Adrenal gland (tissue), 5 donors: ENCODE results near the gene NCR2.

Source experiments
- POLR2A ChIP-seq, 2 donors: fragments of 450-650 bp; IDR thresholded peaks; one replicate each; pipeline ENCODE4 v1.6.1; 2017; ENCODE audit warnings: antibody characterized with exemption in 2 of 2, mild to moderate bottlenecking in 2 of 2, moderate library complexity in 1 of 2
- TF ChIP-seq, protein P1 (sequence below), 6 experiments: fragments of 450-650 bp in 4 of 6; fragments of 200-600 bp in 2 of 6; sonication (generic) in 1 of 6; IDR thresholded peaks; 1 replicate in 5 of 6; 2 replicates in 1 of 6; pipeline versions ENCODE4 v1.5.1 to v1.8.0; 2016 to 2021; ENCODE audit warnings: antibody characterized with exemption in 6 of 6, mild to moderate bottlenecking in 2 of 6, moderate library complexity in 1 of 6
- donor health status: DM: no; HTN: no; CAD: no.

- TF ChIP-seq, protein P1, sequence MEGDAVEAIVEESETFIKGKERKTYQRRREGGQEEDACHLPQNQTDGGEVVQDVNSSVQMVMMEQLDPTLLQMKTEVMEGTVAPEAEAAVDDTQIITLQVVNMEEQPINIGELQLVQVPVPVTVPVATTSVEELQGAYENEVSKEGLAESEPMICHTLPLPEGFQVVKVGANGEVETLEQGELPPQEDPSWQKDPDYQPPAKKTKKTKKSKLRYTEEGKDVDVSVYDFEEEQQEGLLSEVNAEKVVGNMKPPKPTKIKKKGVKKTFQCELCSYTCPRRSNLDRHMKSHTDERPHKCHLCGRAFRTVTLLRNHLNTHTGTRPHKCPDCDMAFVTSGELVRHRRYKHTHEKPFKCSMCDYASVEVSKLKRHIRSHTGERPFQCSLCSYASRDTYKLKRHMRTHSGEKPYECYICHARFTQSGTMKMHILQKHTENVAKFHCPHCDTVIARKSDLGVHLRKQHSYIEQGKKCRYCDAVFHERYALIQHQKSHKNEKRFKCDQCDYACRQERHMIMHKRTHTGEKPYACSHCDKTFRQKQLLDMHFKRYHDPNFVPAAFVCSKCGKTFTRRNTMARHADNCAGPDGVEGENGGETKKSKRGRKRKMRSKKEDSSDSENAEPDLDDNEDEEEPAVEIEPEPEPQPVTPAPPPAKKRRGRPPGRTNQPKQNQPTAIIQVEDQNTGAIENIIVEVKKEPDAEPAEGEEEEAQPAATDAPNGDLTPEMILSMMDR (IDR thresholded peaks at IDR 0.05) = no peak
- no peak for TF ChIP-seq POLR2A (IDR thresholded peaks at IDR 0.05)
Observed at GRCh38 chr6:41298785-41299502, 36.5 kb upstream of the NCR2 start.
